Activated T-helper 2 cell treated with anti-CD3 and anti-CD28 coated beads, Interferon-gamma antibody, Interleukin-2, Interleukin-4, amounts not matched to agents 10 μg/mL and 5 μg/mL and 100 μg/mL, durations not matched to agents 14 hours and 24 hours and 36 hours (primary cell): ENCODE measurements around the gene C8B. TPM values are rescaled to one million over a fixed set of nuclear protein-coding genes. Genes with fewer than 3 reads are reported as not detected.

Experiments
- DNase-seq: peaks from one replicate; pipeline ENCODE4 v3.0.0; 2021; ENCODE audit warnings: low spot score
- H3K27ac Mint-ChIP-seq: one replicate; pipeline ENCODE4 v1.8.0; 2021; ENCODE audit warnings: mixed read lengths
- H3K27me3 Mint-ChIP-seq: one replicate; pipeline ENCODE4 v1.8.0; 2021; ENCODE audit warnings: low read depth, mixed read lengths
- H3K36me3 Mint-ChIP-seq: one replicate; pipeline ENCODE4 v1.8.0; 2021; ENCODE audit warnings: low read depth, mixed read lengths
- H3K4me1 Mint-ChIP-seq: one replicate; pipeline ENCODE4 v1.8.0; 2021; ENCODE audit warnings: low read depth, mixed read lengths
- H3K4me3 Mint-ChIP-seq: one replicate; pipeline ENCODE4 v1.8.0; 2021; ENCODE audit warnings: low read depth, mild to moderate bottlenecking, moderate library complexity, mixed read lengths
- H3K9me3 Mint-ChIP-seq: one replicate; pipeline ENCODE4 v1.8.0; 2021; ENCODE audit warnings: mixed read lengths
- intact Hi-C: fragments of 100-400 bp; cut with micrococcal nuclease; formaldehyde crosslinking; loops from one replicate; pipeline ENCODE4 v1.15.1; 2023
- total RNA-seq: library from RNA; stranded (reverse); gene quantifications from 2 replicates; pipeline ENCODE4 v1.2.3, GENCODE V29; 2022

The C8B gene
- total RNA-seq, 1 donor from 2014 or later: not detected

DNA sequence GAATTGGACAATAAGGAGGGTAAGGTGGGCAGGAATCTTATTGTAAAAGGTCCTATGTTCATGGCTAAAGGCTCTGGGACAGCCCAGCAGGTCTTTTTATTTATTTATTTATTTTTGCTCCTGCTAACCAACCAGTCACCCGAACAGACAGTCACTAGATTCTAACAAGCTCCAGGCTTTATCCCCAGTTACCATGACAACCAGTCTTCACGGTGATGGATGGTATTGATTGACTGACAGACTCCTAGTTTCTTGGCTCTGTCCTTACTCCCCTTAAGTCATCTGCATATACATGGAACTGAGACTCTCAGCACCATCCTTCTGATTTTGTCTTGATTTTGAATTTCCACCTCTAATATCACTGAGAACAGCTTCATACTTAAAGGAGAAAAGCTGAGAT lies 66.9 kb downstream of the C8B start:
- Mint-ChIP-seq H3K4me3 (no peak overlapping the region), H3K9me3 (no peaks in the 10 kb centered on the region), H3K27ac (no peak overlapping the region), H3K36me3 (no peaks in the 10 kb centered on the region), H3K27me3 (no peaks in the 10 kb centered on the region), H3K4me1 (no peaks in the 10 kb centered on the region)
- DNase-seq: no peak
- intact Hi-C loops: no loop called here

DNA sequence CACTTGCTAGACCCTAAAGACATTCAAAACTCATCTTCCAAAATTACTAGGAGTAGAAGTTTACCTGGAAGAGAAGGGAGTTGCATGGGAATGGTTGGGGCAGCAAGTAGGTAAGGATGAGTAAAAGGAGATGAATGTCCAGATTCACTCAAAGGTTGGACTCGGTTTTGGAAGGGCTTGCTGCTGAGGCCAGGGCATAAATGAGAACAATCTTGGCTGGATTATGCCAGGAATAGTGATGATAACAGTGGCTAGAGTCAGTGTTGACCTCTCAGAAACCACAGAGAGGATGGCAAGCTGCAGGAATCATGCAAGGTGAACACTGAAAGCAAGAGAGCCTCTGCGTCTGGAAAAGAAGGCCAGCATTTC lies 67.8 kb downstream of the C8B start:
- intact Hi-C loops: no loop called here
- Mint-ChIP-seq H3K27ac (no peak overlapping the region), H3K36me3 (no peaks in the 10 kb centered on the region), H3K9me3 (no peaks in the 10 kb centered on the region), H3K27me3 (no peaks in the 10 kb centered on the region), H3K4me3 (no peak overlapping the region), H3K4me1 (no peaks in the 10 kb centered on the region)
- no peak for DNase-seq

DNA sequence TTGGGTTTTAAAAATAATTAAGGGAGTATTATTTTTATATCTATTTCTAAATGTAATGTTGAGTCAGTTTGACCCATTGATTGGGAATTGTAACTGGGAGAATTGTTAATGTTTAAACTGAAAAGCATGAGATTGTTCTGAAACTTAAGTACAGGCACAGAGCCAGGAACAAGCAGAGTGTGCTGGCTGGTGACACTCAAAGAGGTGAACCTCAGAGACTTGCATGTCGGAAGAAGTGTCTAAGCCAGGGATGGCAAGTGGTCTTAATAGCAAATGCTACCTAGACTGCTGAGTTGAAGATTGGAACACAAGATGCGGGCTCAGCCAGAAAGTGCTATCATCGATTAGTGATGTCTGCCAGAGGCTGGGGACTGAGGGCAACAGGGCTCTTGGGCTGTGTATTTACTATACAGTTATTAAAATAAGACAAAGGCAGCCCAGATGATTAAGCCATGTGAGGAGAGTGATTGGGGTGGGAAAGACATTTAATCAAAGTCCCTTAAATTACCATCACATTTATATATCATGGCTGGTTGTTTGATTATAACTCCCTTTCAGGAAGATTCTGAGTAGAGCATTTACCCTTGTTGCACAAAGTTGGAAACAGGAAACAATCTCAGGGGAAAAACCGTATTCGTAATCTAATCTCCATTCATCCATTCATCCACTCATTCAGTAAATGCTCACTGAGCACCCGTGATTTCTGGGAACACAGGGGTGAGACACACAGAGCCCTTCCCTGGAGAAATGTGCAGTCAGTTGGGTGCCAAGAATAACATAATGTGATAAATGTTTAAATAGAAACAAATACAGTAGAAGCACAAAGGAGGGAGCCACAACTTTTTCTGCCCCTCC lies 68.4 kb downstream of the C8B start:
- H3K27me3 Mint-ChIP-seq: no peaks in the 10 kb centered on the region
- no peaks in the 10 kb centered on the region for H3K9me3 Mint-ChIP-seq
- no peaks in the 10 kb centered on the region for H3K4me1 Mint-ChIP-seq
- no peak for DNase-seq
- intact Hi-C loops: no loop called here
- no peak overlapping the region for H3K27ac Mint-ChIP-seq
- H3K36me3 Mint-ChIP-seq: no peaks in the 10 kb centered on the region
- H3K4me3 Mint-ChIP-seq: no peak overlapping the region

DNA sequence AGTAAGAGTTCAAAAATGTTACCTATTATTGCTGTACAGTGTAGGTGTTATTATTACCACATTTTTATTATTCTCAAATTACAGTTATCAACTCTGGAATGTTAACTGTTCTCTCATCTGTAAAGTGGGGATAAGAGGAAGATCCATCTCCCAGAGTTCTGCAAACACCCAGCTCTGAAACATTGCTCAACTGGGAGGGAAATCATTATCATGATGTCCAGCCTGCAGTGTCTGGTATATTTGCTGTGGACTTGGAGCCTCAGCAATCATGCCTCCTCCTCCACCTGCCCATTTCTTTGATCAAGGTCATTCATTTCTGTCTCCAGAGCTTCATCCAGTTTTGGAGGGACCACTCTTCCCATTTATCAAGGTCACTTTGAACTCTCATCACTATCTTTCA lies 71.8 kb downstream of the C8B start:
- H3K4me3 Mint-ChIP-seq: no peak overlapping the region
- no peaks in the 10 kb centered on the region for H3K9me3 Mint-ChIP-seq
- DNase-seq: no peak
- no peaks in the 10 kb centered on the region for H3K36me3 Mint-ChIP-seq
- H3K27ac Mint-ChIP-seq: no peak overlapping the region
- intact Hi-C loops: no loop called here
- H3K4me1 Mint-ChIP-seq: no peaks in the 10 kb centered on the region
- no peaks in the 10 kb centered on the region for H3K27me3 Mint-ChIP-seq

DNA sequence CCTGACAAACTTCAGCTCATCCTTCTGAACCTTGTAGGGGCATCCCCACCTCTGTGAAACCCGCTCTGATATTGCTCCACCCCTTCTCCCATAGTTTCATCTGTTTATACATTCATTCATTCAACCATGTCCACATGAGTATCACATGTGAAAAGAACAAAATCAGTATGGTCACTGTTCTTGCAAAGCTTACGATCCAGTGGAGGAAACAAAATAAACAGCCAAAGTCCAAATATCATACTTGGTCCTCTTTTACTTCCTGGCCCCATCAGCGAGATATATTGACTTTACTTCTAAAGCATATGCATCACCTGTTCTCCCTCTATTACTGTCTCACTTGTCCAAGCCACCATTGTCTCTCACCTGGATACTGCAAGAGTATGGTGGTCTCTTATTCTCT lies 75.6 kb downstream of the C8B start:
- no peak overlapping the region for H3K4me3 Mint-ChIP-seq
- no peaks in the 10 kb centered on the region for H3K9me3 Mint-ChIP-seq
- no peaks in the 10 kb centered on the region for H3K36me3 Mint-ChIP-seq
- DNase-seq: no peak
- intact Hi-C loops: no loop called here
- no peaks in the 10 kb centered on the region for H3K27me3 Mint-ChIP-seq
- H3K4me1 Mint-ChIP-seq: no peaks in the 10 kb centered on the region
- no peak overlapping the region for H3K27ac Mint-ChIP-seq

DNA sequence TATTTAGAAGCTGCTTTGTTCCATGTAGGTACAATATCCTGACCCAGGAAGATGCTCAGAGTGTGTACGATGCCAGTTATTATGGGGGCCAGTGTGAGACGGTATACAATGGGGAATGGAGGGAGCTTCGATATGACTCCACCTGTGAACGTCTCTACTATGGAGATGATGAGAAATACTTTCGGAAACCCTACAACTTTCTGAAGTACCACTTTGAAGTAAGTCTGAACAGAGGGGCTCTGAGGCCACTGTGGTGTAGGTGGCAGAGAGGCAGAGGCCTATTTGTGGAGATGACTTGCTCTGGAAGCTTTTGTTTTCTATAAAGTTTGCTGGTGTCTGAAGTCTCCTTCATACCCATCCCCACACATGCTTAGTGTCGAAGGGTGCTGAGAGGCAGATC lies 84.4 kb downstream of the C8B start:
- H3K27me3 Mint-ChIP-seq: no peaks in the 10 kb centered on the region
- no peaks in the 10 kb centered on the region for H3K9me3 Mint-ChIP-seq
- intact Hi-C loops: no loop called here
- H3K4me3 Mint-ChIP-seq: no peak overlapping the region
- H3K4me1 Mint-ChIP-seq: no peaks in the 10 kb centered on the region
- no peak overlapping the region for H3K27ac Mint-ChIP-seq
- no peaks in the 10 kb centered on the region for H3K36me3 Mint-ChIP-seq
- no peak for DNase-seq

DNA sequence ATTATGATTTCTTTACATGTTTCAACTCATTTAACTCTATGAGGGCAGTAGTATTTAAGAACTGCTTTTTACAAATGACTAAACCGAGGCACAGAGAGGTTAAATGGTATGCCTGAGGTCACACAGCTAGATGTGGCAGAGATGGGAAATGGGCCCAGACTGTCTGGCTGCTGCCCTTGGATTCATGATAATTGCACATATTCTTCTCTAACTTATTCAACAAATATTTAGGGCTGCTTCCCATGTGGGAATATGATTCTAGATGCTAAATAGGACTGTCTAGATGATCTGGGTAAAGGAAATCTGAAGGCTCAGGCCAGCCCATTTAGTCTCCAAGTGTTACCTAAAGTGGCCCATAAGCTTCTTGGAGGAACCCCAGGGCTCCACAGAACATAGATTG lies 85.0 kb downstream of the C8B start:
- H3K4me1 Mint-ChIP-seq: no peaks in the 10 kb centered on the region

More for the DNA sequence above, 85.0 kb downstream of the C8B start:
- no peak overlapping the region for H3K27ac Mint-ChIP-seq
- H3K36me3 Mint-ChIP-seq: no peaks in the 10 kb centered on the region
- H3K9me3 Mint-ChIP-seq: no peaks in the 10 kb centered on the region
- DNase-seq: no peak
- intact Hi-C loops: no loop called here
- H3K27me3 Mint-ChIP-seq: no peaks in the 10 kb centered on the region
- H3K4me3 Mint-ChIP-seq: no peak overlapping the region

Other genes starting within 250 kb of the C8B start
- gene FYB2, start 146.6 kb downstream of the C8B start, total RNA-seq: not detected in 2 replicates
- not detected in 2 replicates for gene C8A, start 111.2 kb downstream of the C8B start, total RNA-seq